Activated T-cell treated with anti-CD3 and anti-CD28 coated beads, Interleukin-2, amount 50 U/mL, for 1 hour (primary cell): ENCODE data around the gene SLC19A1.

Experiments
- DNase-seq: peaks from one replicate; pipeline ENCODE4 v3.0.0-alpha.2; 2020

Gene SLC19A1

GRCh38 chr21:45544449-45545235, 2.4 kb upstream of the SLC19A1 start:
- DNase-seq: peak; percentile 16

DNA sequence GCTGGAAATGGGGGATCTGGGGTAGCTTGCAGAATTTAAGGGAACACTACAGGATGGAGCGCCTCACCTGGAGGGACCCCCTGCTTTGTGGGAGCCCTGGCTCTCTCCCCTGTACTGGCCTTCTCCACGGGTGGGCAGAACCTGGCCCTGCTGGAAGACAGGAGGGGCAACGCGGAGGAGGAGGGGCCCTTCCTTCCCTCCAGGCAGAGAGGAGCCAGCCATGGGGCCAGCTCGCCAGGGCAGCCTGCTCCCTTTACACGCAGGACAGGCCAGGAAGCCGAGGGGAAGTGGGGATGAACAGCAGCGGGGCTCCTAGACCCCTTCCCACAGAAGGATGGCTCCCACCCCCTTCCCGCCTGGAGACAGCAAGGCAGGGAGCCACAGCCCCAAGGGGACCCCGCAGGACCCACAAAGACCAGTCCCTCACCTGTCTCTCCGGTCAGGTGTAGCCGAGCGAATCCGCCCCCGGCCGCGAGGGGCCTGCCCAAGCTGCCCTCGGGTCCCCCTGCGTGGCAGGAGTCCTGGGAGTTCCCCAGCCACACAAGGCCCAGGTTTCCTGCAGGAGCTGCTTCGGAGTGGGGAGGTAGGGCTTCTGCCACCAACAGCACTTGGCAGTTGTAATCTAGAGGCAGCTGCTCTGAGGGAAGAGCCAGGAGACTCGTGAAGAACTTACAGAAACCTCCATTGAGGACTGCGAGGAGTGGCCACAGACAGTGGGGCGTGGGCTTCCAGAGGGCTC, 1.6 kb upstream of the SLC19A1 start:
- DNase-seq: peak; percentile 19

DNA sequence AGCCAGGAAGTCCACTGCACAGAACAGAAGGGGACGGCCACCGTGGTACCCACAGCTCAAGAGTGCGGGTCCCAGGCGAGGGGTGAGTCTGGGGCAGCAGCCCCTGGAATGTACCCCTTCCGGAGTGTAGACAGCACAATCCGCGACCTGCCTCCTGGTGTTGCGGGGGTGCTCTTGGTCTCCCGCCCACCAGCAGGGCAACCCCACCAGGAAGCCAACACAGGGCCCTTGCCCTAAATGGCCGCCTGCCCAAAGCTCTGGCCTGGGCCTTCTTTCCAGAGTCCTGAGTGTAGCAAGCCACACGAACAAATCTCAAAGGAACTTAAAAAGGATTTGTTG, 1.1 kb upstream of the SLC19A1 start:
- no peak for DNase-seq

DNA sequence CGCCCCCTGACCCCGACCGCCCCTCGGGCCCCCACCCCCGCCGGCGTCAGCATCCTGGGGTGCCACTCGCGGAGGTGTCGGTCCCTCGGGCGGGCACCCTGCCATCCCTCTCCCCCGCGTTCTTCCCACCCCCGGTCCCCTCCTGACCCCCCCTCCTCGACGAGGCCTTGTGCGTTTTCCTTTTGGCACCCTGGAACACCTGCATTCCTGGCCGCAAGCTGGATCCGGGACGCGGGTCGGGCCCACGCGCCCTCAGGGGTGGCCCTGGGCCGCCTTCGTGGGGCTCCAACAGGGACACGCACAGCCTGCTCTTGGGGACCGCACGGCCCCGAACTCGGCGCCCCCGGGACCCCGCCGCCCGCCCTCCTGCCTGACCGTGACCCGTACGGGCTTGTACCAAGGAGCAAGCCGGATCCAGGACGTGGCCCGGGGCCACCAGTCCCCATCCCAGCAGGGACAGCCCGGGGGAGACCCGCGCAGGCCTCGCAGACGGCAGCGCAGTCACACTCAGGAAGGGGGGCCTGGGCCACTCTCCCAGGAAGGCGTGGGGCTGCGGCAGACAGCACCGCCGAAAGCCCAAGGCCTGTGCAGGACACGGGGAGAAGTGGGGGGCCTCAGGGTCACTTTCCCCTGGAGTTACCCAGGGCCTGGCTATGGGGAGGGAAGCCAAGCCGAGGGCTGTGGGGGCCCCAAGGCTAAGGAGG, 579 bp upstream of the SLC19A1 start:
- peak; percentile 38 for DNase-seq

- DNase-seq: peak; percentile 77
Measured at GRCh38 chr21:45541221-45542039, 810 bp downstream of the SLC19A1 start.

DNA sequence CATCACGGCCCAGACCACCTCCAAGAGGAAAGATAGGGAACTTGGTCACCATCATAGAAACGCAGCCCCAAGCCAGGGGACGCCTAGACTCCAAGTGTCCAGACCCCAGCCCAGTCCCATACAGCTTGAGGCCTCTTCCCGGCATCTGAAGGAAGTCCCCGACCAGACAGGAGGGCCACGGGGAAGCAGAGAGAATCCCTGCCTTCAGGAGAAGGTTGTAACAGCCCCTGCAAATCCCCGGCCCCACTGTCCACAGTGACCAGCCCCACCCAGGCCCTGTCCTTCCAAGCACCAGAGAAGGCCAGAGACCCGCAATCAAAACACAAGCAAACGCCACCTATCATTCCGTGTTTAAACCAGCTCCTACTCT, 1.7 kb downstream of the SLC19A1 start:
- peak; percentile 11 for DNase-seq

DNA sequence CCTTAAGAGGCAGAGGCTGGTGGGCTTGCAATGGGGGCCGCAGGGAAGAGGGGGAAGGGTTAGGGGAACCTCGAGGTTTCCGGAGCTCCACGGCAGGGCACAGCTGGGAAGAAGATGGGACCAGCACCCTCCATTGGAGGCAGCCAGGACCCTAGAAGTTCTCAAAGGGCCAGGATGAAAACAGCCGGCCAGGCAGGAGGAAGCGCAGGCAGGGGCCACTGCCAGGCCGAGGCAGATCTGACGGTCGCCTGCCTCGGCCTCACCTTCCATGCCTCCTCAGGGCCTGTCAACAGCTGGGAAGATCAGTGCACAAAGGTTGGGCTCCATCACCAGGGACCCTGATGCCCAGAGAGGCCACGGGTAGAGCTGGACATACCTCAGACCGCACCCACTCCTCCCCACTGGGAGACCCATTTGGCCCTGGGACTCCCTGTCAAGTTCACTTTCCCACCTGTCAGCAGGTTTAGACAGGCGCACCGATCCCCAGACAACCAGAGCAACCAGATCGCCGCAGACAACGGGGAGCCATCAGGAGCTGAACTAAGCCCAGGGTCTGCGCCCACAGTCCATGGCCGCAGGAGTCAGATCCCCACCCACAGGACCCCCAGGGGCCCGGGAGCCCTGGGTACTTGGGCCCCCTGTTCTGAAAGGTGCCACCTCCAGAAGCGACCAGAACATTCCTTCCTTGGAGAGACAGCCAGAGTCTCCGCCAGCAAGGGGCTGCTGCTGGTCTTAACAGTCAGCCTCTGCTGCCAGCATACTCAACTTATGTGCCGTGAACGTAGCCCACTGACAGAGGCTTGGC, 2.2 kb downstream of the SLC19A1 start:
- peak; percentile 18 for DNase-seq

GRCh38 chr21:45539046-45539795, 3.0 kb downstream of the SLC19A1 start:
- peak; percentile 12 for DNase-seq

- peak; percentile 10 for DNase-seq
Measured at GRCh38 chr21:45538381-45539045, 3.7 kb downstream of the SLC19A1 start.

GRCh38 chr21:45537746-45538291, 4.4 kb downstream of the SLC19A1 start:
- DNase-seq: no peak

GRCh38 chr21:45537111-45537745, 5.0 kb downstream of the SLC19A1 start:
- no peak for DNase-seq

GRCh38 chr21:45536301-45537081, 5.7 kb downstream of the SLC19A1 start:
- DNase-seq: no peak

DNA sequence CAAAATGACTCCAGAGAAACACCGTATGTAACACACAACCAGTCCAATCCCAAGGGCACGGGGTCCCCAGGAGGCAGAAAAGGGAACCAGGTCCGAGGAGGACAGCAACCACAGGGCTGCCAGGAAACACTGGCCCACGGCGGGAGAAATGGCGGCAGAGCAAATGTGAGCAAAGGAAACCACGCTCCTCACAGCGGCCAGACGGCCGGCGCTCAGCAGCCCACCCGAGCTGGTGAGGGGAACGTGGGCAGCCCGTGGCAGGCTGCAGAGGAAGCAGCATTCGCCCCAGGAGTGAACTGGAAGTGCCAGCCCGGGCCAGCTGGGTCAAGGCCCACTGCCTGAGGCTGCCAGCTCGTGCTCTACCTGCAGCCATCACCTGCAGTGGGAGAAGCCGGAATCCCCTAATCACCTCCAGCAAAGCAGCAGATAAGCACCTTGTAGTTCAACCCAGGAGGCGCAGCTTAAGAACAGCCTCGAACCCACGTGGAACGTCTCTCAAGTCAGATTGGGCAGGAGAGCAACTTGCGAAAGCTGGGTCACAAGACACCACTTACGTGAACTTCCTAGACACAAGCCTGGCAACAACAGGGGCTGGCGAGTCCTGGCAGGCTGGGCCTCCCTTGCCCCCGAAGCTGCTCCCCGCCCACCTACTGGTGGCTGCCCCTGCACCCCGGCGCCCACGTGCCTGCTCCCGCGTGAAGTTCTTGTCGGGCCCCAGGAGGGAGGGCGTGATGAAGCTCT, 6.7 kb downstream of the SLC19A1 start:
- no peak for DNase-seq

DNA sequence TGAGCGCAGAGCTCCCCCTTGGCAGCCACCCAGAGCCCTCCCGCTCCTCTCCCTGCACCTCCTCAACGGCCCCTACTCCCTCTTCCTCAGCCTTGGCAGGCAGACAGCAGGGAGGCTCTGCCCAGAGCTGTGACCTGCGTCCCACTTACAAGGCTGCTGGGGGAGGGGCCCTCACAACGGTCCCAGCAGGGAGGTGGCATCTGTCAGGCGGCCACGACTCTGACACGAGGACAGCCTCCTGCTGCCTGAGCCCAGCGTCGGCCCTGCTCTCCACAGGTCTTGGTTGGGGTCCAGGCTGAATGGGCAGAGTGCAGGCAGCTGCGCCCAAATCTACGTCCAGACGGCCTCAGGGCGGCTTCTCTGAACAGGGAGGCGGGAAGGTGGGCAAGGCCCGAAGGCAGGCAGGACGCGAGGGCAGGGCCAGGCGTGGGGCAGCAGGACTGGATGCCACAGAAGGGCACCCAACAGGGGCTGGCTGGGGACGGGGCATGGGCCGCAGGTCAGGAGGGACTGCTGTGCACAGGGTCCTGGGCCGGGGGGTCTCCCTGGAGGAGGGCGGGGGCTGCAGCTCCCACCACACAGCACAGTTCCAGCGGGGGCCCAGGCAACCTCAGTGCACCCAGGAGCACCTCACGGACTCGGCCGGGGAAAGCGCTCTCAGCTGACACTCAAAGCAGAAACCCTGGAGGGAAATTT, 7.5 kb downstream of the SLC19A1 start:
- no peak for DNase-seq

GRCh38 chr21:45533846-45534635, 8.2 kb downstream of the SLC19A1 start:
- no peak for DNase-seq

DNA sequence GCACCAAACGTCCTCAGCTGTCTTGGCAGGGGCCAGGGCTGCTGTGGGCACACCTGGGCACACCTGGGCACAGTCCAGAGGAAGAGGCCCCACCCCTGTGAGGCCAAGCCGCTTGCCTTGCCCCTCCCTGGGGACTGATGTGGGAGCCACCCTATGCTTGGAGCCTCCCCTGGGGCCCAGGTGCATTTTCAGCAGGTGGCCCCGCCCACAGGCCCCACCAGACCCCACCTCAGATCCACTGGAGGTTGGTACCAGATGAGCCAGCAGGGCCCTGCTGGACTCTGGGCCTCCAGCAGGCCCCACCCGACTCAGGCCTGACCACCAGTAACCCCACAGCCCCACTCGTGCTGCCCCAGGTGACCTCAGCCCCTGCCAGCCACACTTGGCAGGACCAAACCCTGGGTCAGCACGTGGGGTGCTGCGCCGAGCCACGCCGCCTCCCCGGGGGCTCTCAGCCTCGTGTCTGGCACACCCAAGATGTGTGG, 8.8 kb downstream of the SLC19A1 start:
- DNase-seq: no peak
